ENCODE measurements around the gene DNAH3.

Gene DNAH3

DNA sequence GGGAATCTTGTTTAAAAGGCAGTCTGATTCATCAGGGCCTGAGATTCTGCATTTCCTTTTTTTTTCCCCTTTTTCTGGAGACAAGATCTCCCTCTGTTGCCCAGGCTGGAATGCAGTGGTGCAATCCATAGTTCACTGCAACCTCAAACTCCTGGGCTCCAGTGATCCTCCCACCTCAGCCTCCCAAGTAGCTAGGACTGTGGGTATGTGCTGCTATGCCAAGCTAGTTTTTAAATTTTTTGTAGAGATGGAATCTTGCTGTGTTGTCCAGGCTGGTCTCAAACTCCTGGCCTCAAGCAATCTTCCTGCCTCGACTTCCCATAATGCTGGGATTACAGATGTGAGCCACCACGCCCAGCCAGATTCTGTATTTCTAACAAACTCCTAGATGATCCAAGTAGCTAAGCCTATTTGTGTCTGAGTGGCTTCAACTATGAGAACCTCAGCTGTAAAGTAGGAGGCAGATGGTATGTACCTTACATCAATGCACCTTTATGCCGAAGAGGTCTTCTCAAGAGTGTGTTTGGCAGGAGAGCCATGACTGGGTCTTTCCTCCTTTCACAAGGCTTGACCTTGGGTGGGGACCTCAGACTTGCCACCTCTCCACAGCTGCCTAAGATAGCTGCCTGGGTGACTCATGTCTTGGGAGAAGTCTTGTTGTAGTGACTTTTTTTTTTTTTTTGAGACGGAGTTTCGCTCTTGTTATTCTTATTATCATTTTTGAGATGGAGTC is 18.8 kb upstream of the DNAH3 start:
- POLR2A ChIA-PET (ENCODE audit: low non-redundant PET) = interaction anchor here (0.6 kb wide), 2 partner anchors 130 to 131 kb away, joined by 3 to 14 read pairs; no protein-coding TSS in a partner anchor
- CTCF ChIA-PET = interaction anchor here (0.6 to 1.5 kb wide), 3 partner anchors 131 to 1492 kb away, joined by 3 to 5 read pairs (median 4); no protein-coding TSS in a partner anchor
- H3K27ac ChIP-seq = no peak overlapping the region
- no peak for DNase-seq (ENCODE audit: low spot score)
- TF ChIP-seq, protein P1, sequence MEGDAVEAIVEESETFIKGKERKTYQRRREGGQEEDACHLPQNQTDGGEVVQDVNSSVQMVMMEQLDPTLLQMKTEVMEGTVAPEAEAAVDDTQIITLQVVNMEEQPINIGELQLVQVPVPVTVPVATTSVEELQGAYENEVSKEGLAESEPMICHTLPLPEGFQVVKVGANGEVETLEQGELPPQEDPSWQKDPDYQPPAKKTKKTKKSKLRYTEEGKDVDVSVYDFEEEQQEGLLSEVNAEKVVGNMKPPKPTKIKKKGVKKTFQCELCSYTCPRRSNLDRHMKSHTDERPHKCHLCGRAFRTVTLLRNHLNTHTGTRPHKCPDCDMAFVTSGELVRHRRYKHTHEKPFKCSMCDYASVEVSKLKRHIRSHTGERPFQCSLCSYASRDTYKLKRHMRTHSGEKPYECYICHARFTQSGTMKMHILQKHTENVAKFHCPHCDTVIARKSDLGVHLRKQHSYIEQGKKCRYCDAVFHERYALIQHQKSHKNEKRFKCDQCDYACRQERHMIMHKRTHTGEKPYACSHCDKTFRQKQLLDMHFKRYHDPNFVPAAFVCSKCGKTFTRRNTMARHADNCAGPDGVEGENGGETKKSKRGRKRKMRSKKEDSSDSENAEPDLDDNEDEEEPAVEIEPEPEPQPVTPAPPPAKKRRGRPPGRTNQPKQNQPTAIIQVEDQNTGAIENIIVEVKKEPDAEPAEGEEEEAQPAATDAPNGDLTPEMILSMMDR (conservative IDR thresholded peaks at IDR 0.05; ENCODE audit: low read depth) = no peak

DNA sequence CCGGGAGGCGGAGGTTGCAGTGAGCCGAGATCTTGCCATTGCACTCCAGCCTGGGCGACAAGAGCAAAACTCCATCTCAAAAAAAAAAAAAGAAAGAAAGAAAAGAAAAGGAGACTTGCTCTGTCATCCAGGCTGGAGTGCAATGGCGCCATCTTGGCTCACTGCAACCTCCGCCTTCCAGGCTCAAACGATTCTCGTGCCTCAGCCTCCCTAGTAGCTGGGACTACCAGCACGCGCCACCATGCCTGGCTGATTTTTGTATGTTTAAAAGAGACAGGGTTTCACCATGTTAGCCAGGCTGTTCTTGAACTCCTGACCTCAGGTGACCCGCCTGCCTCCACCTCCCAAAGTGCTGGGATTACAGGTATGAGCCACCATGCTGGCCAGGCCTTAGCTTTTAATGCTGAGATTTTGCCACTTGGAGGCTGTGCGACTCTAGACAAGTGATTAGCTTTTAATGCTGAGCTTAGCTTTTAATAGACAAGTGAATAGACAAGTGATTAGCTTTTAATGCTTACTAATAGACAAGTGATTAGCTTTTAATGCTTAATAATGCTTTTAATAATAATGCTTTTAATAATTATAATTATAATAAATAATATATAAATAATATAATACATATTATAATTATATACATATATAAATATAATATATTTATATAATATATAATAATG is 17.4 kb upstream of the DNAH3 start:
- TF ChIP-seq, protein P1 (conservative IDR thresholded peaks at IDR 0.05; ENCODE audit: low read depth) = no peak
- CTCF ChIA-PET = interaction anchor here (0.8 to 1.5 kb wide), 3 partner anchors 11 to 110 kb away, joined by 3 to 4 read pairs (median 3); no protein-coding TSS in a partner anchor
- H3K27ac ChIP-seq = no peak overlapping the region
- DNase-seq (ENCODE audit: low spot score) = no peak
- POLR2A ChIA-PET (ENCODE audit: low non-redundant PET) = no interaction called here

DNA sequence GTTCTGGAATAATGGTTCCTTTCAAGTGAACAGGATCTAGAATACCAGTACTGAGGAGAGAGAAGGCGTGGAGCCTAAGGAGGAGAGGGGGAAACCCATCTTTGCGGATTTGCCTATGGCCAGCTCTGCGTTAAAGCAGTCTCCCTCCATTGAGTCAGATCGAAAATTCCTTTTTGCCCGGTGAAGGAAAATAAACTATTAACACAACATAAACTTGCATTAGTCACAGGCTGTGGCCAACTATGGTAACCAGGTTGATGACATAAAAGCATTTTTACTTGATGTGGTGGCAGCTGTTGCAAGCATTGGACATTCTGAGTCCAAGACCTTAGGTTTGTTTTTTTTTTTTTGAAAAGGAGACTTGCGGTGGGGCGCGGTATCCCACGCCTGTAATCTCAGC is 16.7 kb upstream of the DNAH3 start:
- peak; percentile 31 for DNase-seq (ENCODE audit: low spot score)
- TF ChIP-seq, protein P1 (conservative IDR thresholded peaks at IDR 0.05; ENCODE audit: low read depth) = no peak
- no peak overlapping the region for H3K27ac ChIP-seq
- ChIA-PET CTCF (interaction anchor here (1.2 to 1.5 kb wide), 2 partner anchors 10 to 111 kb away, joined by 3 read pairs; no protein-coding TSS in a partner anchor), POLR2A (ENCODE audit: low non-redundant PET) (no interaction called here)

DNA sequence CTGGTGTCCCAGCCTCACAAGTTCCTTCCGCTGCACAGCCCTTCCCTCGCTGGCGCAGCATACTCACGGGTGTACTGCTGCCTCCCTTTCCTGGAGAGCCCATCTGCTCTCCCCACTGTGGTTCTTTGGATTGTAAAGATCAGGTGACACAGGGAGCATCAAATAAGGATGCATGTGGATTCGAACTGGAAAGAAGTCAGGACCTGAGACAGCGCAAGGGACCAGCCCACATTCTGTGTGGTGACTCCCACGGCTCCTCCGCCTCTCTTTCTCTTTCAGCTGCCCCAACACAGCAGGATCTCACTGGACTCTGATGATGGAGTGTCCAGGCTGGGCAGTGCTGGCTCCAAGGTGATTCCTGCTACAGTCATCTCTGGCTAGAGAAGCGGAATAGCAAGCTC is 15.9 kb upstream of the DNAH3 start:
- TF ChIP-seq, protein P1 (conservative IDR thresholded peaks at IDR 0.05; ENCODE audit: low read depth) = no peak
- ChIA-PET CTCF (no interaction called here), POLR2A (ENCODE audit: low non-redundant PET) (interaction anchor here (0.6 kb wide), 1 partner anchor 13 kb away, joined by 4 read pairs; no protein-coding TSS in a partner anchor)
- no peak overlapping the region for H3K27ac ChIP-seq
- DNase-seq (ENCODE audit: low spot score) = no peak

DNA sequence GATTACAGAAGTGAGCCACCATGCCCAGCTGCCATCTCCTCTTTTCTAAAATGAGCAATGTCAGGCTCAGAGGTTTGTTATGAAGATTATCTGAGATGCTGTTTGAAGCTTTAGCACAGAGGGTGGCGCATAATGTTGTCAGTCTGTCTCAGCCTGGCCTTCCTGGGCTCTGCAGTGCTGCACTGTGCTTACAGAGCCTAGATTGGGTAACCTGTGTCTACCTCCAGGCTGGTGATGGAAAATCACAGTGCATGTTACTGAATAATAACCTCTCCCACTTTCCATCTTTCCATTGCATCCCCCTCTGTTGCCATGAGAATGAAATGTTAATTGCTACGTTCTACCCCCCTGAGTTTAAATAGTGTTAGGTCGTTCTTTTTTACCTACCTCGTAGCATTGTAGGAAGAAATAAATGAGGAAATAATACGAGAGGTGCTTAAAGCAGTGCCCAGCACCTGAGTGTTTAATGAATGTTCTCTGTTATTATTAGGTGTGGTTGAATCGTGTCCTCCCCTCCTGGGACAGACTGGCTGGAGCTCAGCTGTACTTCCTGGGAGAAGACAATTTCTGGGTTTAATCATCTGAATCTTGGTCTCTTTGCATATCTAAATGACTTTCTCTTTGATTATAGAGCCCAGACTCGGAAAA is 14.0 kb upstream of the DNAH3 start:
- TF ChIP-seq, protein P1 (conservative IDR thresholded peaks at IDR 0.05; ENCODE audit: low read depth) = no peak
- ChIA-PET POLR2A (ENCODE audit: low non-redundant PET) (no interaction called here), CTCF (interaction anchor here (0.6 to 0.7 kb wide), 2 partner anchors 25 to 1534 kb away, joined by 4 to 5 read pairs; no protein-coding TSS in a partner anchor)
- DNase-seq (ENCODE audit: low spot score) = no peak
- H3K27ac ChIP-seq = no peak overlapping the region

DNA sequence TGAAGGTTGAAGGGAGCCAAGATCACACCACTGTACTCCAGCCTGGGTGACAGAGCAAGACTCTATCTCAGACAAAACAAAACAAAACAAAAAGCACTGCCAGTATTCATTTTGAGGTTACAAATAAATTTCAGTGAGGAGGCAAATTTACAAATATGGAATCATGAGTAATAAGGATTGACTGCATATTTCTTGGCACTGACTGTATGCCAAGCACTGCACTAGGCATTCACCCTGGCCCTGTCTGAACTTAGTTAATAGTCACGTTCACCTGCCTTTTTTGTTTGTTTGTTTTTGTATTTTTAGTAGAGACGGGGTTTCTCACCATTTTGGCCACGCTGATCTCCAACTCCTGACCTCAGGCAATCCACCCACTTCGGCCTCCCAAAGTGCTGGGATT is 12.9 kb upstream of the DNAH3 start:
- H3K27ac ChIP-seq = no peak overlapping the region
- TF ChIP-seq, protein P1 (conservative IDR thresholded peaks at IDR 0.05; ENCODE audit: low read depth) = no peak
- DNase-seq (ENCODE audit: low spot score) = no peak
- CTCF ChIA-PET = no interaction called here
- POLR2A ChIA-PET (ENCODE audit: low non-redundant PET) = no interaction called here
